Activated CD4-positive, alpha-beta T cell treated with anti-CD3 and anti-CD28 coated beads for 4 hours (primary cell): ENCODE results near the gene TRIM71.
"Not testable (repeated sequence)": the region's sequence is repeated elsewhere in the genome, so short reads cannot be mapped to it uniquely, and the experiment has no call there.

Experiments used
- DNase-seq, 2 donors: peaks; one replicate each; pipeline ENCODE4 v3.0.0-alpha.2; 2020

Gene TRIM71

GRCh38 chr3:32817558-32818228 lies at the start of gene TRIM71:
TRIM71 (plus strand) TSS chr3:32817997; CDS start chr3:32818081, 84 bp downstream.
- DNase-seq = no peak

- no peak for DNase-seq
These were observed 39.4 kb upstream of the TRIM71 start for GRCh38 chr3:32778389-32778788.

- no peak for DNase-seq
These were observed 37.6 kb upstream of the TRIM71 start for GRCh38 chr3:32780071-32780734.

DNA sequence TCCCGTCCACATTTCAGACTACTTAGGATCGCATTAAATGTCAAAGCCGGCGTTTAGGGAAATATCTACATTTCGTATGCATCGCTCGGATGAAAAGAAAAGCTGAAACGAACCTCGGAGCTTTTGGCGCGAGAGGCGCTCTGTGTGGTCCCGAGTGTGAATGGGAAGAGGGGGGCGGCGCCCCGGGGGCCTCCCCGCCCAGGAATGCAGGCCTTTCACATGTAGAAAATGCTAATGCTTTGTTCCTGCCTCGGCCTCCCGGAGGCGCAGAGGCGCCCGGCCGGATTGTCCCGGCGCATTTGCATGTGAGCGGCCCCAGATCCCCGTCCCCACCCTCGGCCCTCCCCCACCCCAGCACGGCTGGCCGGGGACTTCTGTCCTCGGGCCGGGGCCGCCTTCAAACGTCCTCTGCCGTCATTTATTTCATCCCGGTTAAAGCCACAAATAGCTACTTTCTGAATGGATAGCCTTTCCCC lies 37.0 kb upstream of the TRIM71 start:
- DNase-seq = no peak

DNA sequence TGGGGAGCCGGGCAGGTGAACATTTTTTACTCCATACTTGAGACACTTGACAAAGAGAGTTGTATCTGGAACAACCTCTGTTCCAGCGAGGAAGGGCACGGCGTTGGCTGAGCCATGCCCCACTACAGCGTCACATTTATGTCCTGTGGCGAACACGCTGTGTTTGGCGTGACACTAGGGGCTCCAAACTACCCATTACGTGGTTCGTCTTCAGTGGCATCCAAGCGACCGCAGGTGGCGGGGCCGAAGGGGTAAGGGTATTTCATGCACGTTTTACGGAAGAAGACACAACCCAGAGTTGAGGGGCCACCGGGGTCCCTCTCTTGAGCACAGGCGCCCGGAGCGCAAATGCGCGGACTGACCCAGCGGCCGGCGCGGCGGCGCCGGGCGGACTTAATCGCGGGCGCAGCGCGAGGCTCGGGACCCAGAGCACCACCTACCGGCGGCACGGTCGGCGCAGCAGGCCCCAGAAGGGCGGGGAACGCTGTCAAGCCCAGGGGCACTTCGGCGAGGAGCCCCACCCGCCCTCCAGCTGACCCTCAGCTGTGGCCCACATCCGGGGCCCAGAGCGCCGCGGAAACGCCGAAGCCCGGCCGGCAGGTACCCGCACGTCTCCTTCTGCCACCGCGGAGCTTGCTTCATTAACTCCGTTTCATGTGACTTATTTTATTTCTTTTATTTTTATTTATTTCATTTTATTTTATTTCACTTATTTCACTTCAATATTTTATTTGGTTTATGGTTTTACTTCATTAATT lies 36.4 kb upstream of the TRIM71 start:
- peak; percentile 48 to 59 for DNase-seq

GRCh38 chr3:32781969-32782270 lies 35.9 kb upstream of the TRIM71 start:
- not testable (repeated sequence) for DNase-seq

DNA sequence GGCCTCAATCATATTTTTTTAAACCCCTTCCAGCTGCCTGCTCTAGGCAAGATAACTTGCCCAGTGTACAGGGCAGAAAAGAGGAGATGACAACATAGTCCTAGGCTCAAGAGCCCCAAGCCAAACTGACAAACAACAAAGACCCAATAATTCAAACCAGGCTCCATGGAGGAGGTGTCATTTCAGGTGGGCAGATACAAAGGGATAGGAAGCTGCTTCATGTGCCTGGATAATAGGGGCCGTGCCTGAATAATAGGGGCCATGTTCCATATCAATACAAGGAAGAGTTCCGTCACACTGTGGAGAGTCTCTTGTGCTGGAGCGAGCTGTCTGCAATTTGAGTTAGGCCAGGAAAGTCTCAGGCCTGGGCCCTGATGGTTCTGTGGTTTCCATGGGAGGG lies 35.4 kb upstream of the TRIM71 start:
- DNase-seq = no peak

- no peak for DNase-seq
These were observed 26.0 kb upstream of the TRIM71 start for GRCh38 chr3:32791833-32792232.

DNA sequence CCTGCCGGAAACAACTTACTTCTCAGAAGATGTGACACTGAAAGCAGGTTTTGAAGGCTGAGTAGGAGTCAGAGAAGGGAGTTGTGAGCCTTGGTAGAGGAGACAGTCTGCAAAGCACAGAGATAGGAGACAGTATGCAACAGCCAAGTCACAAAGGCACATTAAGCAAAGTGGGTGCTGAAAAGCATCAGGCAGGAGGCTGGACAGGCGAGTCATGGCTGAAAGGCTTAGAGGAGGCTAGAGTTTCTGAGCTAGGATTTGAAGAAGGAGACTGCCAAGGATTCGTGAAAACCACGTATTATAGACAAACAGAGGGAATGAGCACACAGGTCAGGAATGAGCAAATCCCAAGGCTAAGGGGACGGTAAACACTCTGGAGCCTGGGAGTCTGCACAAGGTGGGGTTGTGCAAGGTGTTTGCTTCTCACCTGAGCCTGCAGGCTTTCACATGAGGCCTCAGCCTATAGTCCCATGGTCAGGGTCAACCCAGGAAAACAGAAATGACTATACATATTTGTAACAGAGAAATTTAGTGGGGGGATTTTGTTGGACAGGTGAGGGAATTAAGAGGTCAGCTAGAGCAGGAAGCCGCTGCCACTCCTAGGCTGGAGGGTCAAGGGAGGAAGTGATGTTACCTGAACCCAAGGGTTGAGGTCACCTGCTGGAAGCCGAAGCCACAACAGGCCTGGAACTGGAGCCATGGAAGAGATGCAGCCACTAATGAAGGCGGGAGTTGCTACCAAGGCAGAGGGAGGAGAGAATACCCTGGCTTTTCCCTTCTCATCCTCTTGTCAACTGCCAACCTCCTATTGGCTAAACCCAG lies 23.1 kb upstream of the TRIM71 start:
- DNase-seq = no peak

DNA sequence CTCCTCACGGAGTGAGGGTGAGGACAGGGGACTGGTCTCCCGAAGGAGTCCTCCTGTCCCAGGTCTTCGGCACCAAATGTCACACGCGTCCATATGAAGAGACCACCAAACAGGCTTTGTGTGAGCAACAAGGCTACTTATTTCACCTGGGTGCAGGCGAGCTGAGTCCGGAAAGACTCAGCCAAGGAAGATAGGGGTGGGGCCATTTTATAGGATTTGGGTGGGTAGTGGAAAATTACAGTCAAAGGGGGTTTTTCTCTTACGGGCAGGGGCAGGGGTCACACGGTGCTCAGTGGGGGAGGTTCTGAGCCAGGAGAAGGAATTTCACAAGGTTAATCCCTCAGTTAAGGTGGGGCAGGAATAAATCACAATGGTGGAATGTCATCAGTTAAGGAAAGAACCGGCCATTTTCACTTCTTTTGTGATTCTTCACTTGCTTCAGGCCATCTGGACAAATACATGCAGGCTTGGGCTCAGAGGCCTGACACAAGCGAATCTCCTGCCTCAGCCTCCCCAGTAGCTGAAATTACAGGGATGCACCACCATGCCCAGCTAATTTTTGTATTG lies 21.3 kb upstream of the TRIM71 start:
- DNase-seq = not testable (repeated sequence)

DNA sequence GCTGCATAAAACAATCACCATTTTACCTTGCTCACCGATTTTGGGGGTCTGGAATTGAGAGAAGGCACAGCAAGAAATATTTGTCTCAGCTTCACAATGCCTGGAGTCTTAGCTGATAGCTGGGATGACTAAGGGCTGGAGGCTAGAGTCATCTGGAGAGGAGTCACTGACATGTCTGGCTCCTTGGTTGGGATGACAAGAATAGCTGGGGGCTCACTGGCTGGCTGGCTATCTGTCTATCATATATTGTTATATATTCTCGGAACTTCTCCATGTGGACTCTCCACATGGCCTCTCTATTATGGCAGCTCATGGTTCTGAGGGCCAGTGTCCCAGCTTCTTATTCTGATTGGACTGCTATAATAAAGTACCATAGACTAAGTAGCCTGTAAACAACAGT lies 20.0 kb upstream of the TRIM71 start:
- DNase-seq = no peak

GRCh38 chr3:32801440-32801839 lies 16.4 kb upstream of the TRIM71 start:
- DNase-seq = not testable (repeated sequence)

GRCh38 chr3:32813180-32813579 lies 4.6 kb upstream of the TRIM71 start:
- no peak for DNase-seq

DNA sequence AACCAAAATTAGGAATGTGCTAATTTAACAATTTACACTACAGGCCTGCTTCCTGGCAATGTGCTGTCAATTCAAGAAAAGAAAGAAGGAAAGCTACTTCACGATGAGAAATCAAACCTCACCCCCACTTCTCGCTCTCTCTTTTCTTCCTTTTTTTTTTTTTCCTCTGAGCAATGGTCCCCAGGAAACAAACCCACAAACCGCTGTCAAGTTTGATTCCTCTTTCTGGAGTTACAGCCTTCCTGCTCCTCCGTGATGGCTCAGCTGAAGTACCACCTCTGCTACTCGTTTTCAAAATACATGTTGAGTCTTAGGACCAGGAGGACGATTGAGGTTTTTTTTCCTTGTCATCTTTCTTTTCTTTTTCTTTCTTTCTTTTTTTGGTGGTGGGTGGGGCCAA lies 3.4 kb upstream of the TRIM71 start:
- DNase-seq = no peak

DNA sequence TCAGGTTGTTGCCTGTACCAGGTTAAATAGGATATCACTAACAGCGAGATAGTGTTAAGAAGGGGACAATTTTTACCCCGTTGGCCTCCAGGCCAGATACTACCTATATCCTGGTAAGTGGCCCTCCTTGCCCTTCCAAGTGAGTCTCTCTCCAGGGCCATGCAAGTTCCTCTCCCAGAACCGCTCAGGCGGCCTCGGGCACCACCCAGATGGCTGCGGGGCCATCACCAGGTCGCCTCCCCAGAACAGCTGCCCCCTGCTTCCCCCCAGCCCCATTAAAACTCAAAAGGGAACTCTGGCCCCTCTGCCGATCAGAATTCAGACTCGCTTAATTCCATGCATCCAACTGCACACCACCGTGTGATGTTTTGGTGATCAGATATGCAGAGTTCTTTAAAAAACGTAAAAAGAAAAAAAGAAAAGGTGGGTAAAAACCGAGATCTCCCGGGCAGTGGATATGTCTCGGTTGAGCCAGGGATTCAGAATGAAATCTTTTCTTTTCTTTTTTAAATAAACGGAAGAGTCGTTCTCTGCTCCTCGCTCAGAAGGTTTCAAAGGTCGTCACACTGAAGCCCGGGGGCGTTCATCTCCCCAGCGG lies 1.9 kb upstream of the TRIM71 start:
- no peak for DNase-seq

DNA sequence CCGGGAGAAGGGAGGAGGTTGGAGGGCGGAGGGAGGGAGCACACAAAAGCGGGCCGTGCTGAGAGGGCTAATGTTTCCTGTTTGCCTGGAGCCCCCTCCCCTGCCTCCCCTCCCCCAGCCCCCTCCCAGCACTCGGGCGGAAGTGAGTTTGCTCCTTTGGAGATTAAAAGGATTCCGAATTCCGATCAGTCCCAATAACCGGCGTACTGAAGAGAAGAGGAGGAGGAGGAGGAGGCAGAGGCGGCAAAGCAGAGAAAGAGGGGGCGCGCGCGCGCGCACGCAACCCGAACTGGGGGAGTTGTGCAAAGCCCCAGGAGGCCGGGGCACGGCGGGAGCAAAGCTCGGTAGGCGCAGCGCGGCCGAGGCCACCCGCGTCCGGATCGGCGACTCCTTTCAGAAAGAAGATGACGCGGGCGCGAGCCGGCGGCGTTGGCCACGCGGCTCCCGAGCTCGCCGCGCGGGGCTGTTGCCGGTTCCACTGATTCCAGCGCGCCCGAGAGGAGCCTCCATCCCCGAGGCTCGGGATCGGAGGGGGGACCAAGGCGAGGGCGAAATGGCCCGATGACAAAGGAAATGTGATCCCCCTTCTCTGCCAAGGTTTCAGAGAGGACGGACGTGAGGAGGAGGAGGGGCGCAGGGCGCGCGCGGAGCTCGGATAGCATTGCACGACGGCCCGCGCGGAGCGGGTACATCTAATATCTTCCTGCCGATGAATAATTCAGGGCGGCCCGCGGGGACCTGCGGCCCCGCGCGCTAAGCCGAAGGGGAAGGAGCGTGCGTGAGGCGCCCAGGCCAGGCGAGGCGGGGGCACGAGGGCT lies 1.1 kb upstream of the TRIM71 start:
- no peak for DNase-seq

GRCh38 chr3:32817257-32817557 lies 590 bp upstream of the TRIM71 start:
- DNase-seq = no peak

- DNase-seq = no peak
These were observed 602 bp downstream of the TRIM71 start for GRCh38 chr3:32818229-32818969.

DNA sequence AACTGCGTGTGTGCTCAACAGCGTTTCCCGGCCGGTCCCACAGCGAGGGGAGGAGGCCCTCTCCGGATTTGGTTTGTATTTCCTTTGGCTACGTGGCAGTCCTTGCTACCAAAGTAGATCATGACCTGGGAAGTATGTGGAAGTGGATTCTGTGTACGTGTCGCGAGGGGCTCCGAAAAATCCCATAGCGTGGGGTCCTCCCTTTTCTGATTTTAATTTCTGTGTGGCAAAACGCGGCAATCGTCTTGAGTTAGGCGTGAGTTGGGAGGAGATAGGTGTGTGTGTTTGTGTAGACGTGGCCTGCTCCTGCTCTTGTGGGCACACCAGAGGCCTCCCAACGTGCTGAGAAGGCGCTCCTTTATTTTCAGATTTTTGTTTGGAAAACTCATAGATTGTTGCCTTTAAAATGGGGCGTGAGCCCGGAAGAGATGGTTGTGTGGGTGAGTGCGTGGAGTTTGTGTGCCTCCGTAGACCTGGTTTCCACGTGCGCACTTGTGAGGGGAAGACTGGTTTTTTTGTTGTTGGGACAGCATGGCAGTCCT lies 1.2 kb downstream of the TRIM71 start:
- no peak for DNase-seq

DNA sequence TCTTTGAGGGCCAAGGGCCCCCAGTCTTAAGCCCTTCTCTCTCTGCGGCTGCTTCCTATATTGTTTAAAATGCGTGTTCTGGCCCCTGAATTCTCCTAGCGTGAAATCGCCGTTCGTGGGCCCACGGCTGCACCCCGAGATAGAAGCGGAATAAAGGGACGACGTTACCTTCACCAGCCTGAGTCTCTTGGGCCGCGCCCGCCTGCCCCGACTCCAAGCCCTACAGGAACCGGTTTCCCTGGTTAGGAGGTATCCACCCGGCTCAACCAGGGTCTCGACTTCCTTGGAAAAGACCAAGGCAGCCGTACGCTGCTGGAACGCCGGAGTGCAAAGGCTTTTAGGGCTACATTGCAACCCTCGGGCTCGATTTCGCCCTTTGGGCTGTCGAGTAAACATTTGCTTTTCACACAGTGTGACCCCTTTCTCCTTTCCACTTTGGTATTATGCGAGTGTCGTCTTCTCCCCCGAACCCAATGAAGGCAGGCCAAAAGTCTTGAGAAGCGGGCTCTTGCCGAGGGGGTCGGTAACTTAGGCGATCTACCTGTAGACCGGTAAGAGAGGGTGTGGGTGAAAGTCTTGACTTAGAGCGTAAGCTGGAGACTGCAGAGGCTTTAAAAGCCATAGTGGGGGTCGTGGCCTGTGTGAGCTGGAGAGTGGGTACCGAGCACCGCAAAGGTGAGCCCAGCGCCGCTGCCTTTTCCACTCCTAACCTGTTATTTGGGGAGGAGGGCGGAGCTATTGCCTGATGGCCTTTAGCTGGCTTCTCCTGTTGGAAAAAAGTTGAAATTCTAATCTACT lies 2.0 kb downstream of the TRIM71 start:
- no peak for DNase-seq
